Measurements from ENCODE around the gene NFE2L1.
"Not testable (repeated sequence)": the region's sequence is repeated elsewhere in the genome, so short reads cannot be mapped to it uniquely, and the experiment has no call there.

NFE2L1 gene

GRCh38 chr17:48011405-48012150, 36.6 kb upstream of the NFE2L1 start:
- in situ Hi-C loops (cut with HindIII; ENCODE audit: low pct_unique_long_range_greater_than_20kb, low sequenced_read_pairs), result no loop called here
- peak; percentile 79 to 80 for DNase-seq (ENCODE audit: low read depth in 1 of 2, low spot score in 1 of 2)
- TF ChIP-seq JUND (IDR thresholded peaks at IDR 0.05; ENCODE audit: low read depth), result no peak

DNA sequence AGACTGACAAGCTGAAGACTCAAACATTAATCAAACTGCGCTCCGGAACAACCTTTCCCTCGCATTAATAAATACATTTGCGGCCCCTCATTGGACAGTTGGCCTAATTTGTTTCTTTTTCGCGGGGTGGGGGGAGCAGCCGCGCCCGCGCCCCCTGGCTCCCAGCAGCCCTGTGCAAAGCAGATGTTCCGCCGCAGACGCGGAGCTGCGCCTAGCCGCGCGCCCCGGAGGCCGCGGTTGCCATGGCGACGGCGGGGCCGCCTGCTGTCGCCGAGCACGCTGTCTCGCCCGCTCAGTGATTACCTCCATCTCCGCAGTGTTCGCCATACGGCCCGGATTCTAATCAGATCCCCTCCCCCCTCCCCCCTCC, 36.0 kb upstream of the NFE2L1 start:
- TF ChIP-seq JUND (IDR thresholded peaks at IDR 0.05; ENCODE audit: low read depth), result no peak
- in situ Hi-C loops (cut with HindIII; ENCODE audit: low pct_unique_long_range_greater_than_20kb, low sequenced_read_pairs), result no loop called here
- no peak for DNase-seq (ENCODE audit: low read depth in 1 of 2, low spot score in 1 of 2)

GRCh38 chr17:48012654-48013053, 35.5 kb upstream of the NFE2L1 start:
- in situ Hi-C loops (cut with HindIII; ENCODE audit: low pct_unique_long_range_greater_than_20kb, low sequenced_read_pairs), result no loop called here
- TF ChIP-seq JUND (IDR thresholded peaks at IDR 0.05; ENCODE audit: low read depth), result no peak
- no peak for DNase-seq (ENCODE audit: low read depth in 1 of 2, low spot score in 1 of 2)

- no peak for TF ChIP-seq JUND (IDR thresholded peaks at IDR 0.05; ENCODE audit: low read depth)
- in situ Hi-C loops (cut with HindIII; ENCODE audit: low pct_unique_long_range_greater_than_20kb, low sequenced_read_pairs), result no loop called here
- DNase-seq (ENCODE audit: low read depth in 1 of 2, low spot score in 1 of 2), result no peak
Observed at GRCh38 chr17:48013876-48014594, 34.1 kb upstream of the NFE2L1 start.

GRCh38 chr17:48014595-48015111, 33.5 kb upstream of the NFE2L1 start:
- no peak for DNase-seq (ENCODE audit: low read depth in 1 of 2, low spot score in 1 of 2)
- no peak for TF ChIP-seq JUND (IDR thresholded peaks at IDR 0.05; ENCODE audit: low read depth)
- in situ Hi-C loops (cut with HindIII; ENCODE audit: low pct_unique_long_range_greater_than_20kb, low sequenced_read_pairs), result no loop called here

DNA sequence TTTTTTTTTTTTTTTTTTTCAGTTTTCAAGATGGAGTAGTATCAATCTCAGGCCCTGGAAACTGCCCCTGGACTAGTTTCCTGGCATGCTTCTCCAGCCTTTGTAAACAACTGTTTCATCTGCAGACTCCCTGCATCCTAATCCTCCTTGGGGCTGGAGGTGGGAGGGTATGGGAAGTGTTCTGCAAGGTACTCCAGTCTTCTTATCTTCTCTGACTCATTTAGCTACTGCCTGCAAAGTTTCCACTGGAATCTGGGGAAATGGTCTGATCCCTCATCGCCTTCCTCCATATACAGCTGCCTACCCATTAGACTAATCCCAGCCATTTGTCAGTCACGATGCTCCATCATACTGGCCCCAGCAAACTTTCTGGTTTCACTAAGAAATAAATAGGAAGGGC, 32.0 kb upstream of the NFE2L1 start:
- in situ Hi-C loops (cut with HindIII; ENCODE audit: low pct_unique_long_range_greater_than_20kb, low sequenced_read_pairs), result no loop called here
- TF ChIP-seq JUND (IDR thresholded peaks at IDR 0.05; ENCODE audit: low read depth), result no peak
- DNase-seq (ENCODE audit: low read depth in 1 of 2, low spot score in 1 of 2), result no peak

GRCh38 chr17:48017817-48018158, 30.4 kb upstream of the NFE2L1 start:
- in situ Hi-C loops (cut with HindIII; ENCODE audit: low pct_unique_long_range_greater_than_20kb, low sequenced_read_pairs); DNase-seq (ENCODE audit: low read depth in 1 of 2, low spot score in 1 of 2): not testable (repeated sequence)

- in situ Hi-C loops (cut with HindIII; ENCODE audit: low pct_unique_long_range_greater_than_20kb, low sequenced_read_pairs), result no loop called here
- no peak for TF ChIP-seq JUND (IDR thresholded peaks at IDR 0.05; ENCODE audit: low read depth)
- no peak for DNase-seq (ENCODE audit: low read depth in 1 of 2, low spot score in 1 of 2)
Observed at GRCh38 chr17:48021934-48022333, 26.2 kb upstream of the NFE2L1 start.

DNA sequence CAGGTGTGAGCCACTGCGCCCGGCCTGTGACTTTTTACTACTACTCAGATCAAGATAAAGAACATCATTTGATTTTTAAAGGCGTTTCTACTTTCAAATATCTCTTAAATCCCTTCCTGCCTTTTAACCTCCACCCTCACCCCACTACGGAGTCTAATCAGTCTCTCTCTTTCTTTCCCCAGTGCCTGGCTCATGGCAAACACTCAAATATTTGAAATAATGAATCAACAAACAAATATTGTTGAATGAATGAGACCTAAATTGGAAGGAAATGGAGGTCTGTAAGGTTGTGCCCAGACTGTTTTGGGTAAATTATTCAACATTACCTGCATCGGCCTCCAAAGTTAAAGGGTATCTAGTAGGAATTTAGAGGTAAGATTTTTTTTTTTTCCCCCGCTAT, 25.3 kb upstream of the NFE2L1 start:
- no peak for TF ChIP-seq JUND (IDR thresholded peaks at IDR 0.05; ENCODE audit: low read depth)
- no peak for DNase-seq (ENCODE audit: low read depth in 1 of 2, low spot score in 1 of 2)
- in situ Hi-C loops (cut with HindIII; ENCODE audit: low pct_unique_long_range_greater_than_20kb, low sequenced_read_pairs), result no loop called here

DNA sequence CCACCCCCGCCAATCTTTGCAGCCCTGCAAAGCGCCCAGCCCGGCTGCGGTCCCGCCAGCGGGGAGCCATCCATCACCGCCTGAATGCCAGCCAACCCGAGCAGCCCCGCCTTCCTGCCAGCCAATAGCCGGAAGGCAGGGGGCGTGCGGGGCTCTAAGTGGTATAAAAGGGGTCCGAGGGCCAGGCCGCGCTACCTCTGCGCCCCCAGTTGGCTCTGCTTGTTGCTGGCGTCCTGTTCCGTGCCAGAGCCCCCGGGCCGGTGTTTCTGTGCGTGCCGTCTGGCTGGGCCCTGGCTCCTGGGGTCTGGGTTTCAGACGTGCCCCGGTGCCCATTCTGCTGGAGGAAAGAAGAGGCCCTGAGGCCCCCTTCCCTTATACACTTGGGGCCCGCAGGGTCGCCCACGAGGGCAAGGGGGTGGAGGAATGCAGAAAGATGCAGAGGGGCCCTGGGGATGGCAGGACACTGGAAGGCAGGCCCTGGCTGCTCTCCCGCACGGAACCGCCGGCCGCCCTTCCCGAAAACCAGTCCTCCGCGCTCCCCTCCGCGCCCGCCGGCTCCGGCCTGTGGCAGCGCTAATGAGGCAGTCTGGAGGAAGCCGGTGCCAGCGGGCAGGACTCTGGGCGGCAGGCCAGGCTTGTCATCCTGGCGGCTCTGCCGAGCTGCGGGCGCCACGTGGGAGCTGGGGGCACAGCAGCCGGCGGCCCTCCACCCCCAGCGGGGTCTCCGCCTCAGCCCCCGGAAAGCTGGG, 24.6 kb upstream of the NFE2L1 start:
- DNase-seq (ENCODE audit: low read depth in 1 of 2, low spot score in 1 of 2), result peak; percentile 69 to 86
- no peak for TF ChIP-seq JUND (IDR thresholded peaks at IDR 0.05; ENCODE audit: low read depth)
- in situ Hi-C loops (cut with HindIII; ENCODE audit: low pct_unique_long_range_greater_than_20kb, low sequenced_read_pairs), result no loop called here

DNA sequence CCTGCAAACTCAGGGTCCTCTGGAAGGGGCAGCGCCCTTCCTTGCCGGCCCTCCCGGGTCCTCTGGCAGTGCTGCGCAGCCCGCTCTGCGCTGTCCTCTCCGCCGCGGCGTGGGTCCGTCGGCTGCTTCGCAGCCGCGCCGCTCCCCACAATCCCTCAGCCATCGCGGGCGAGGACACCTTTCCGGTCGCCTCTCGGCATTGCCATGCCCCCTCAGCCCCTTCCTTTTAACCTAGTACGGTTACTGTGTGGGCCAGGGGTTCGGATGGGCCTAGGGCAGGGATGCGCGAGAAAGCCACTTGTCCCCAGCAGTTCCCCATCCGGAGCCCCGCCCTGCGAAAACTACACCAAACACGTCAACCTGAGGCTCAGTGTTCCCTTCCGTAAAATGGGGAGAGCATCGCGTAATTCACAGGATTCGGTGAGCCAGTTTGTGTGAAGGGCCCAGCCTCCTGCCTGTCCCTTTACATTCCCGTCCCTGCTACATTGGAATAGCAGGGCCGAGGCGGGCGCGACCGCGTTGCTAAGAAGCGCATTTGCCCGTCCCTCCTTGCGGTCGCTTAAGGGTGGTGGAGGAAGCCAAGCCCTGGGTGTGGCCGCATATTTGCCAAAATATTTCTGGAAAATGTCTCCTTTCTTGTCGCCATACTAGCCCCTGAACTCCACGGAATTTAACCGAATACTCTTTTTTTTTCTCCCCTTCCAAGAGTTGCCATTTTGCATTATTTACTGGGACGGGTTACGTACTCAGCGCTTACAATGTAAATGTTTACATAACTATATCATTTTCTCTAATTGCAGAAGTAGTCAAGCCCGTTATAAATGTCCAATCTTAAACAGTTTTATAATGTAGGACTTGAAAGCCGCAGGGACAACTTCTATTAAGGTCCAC, 23.8 kb upstream of the NFE2L1 start:
- TF ChIP-seq JUND (IDR thresholded peaks at IDR 0.05; ENCODE audit: low read depth), result no peak
- in situ Hi-C loops (cut with HindIII; ENCODE audit: low pct_unique_long_range_greater_than_20kb, low sequenced_read_pairs), result no loop called here
- peak in 1 of 2 experiments; percentile 51 for DNase-seq (ENCODE audit: low read depth in 1 of 2, low spot score in 1 of 2)

Measured in T47D (cell line).